Trophoblast cell (in vitro differentiated cells and primary cell): ENCODE data around the gene MS4A6E.
A peak's percentile ranks its signal among the peaks of the same experiment; 100 is the strongest.

Source experiments
- DNase-seq, 2 donors: peaks; one replicate each; pipeline ENCODE4 v3.0.0-alpha.2; 2016
- H2AFZ ChIP-seq: 2 replicates; pipeline ENCODE4 v1.6.1; 2013; ENCODE audit warnings: low read length, moderate library complexity, mild to moderate bottlenecking; ENCODE audit not compliant: insufficient read depth, poor library complexity
- H2AK5ac ChIP-seq: 2 replicates; pipeline ENCODE4 v1.6.1; 2013; ENCODE audit warnings: mild to moderate bottlenecking, low read length
- H2BK120ac ChIP-seq: 2 replicates; pipeline ENCODE4 v1.6.1; 2013; ENCODE audit warnings: low read length, mild to moderate bottlenecking, moderate library complexity; ENCODE audit not compliant: insufficient read depth, poor library complexity
- H2BK12ac ChIP-seq: 2 replicates; pipeline ENCODE4 v1.6.1; 2013; ENCODE audit warnings: mild to moderate bottlenecking, low read length, moderate library complexity
- H2BK5ac ChIP-seq: 2 replicates; pipeline ENCODE4 v1.6.1; 2013; ENCODE audit warnings: low read length, low read depth, moderate library complexity, mild to moderate bottlenecking; ENCODE audit not compliant: poor library complexity
- H3K14ac ChIP-seq: 2 replicates; pipeline ENCODE4 v1.6.1; 2013; ENCODE audit warnings: mild to moderate bottlenecking, low read length
- H3K18ac ChIP-seq: 2 replicates; pipeline ENCODE4 v1.6.1; 2013; ENCODE audit warnings: mild to moderate bottlenecking, low read length
- H3K23ac ChIP-seq: 2 replicates; pipeline ENCODE4 v1.6.1; 2013; ENCODE audit warnings: low read length
- H3K27ac ChIP-seq: 2 replicates; pipeline ENCODE4 v1.5.1; 2013; ENCODE audit warnings: low read depth, mild to moderate bottlenecking, inconsistent platforms, low read length, moderate library complexity
- H3K27me3 ChIP-seq: 2 replicates; pipeline ENCODE4 v1.6.1; 2013; ENCODE audit warnings: inconsistent platforms, mild to moderate bottlenecking, low read length, moderate library complexity; ENCODE audit not compliant: insufficient read depth
- H3K36me3 ChIP-seq, 2 experiments: 1 replicate in 1 of 2; 2 replicates in 1 of 2; pipeline ENCODE4 v1.6.1; 2013; ENCODE audit warnings: low read length in 2 of 2, mild to moderate bottlenecking in 2 of 2, moderate library complexity in 1 of 2; ENCODE audit not compliant: insufficient read depth in 2 of 2, control insufficient read depth in 1 of 2
- H3K4ac ChIP-seq: 2 replicates; pipeline ENCODE4 v1.6.1; 2013; ENCODE audit warnings: low read depth, mild to moderate bottlenecking, low read length, moderate library complexity
- H3K4me1 ChIP-seq, 2 experiments: 1 replicate in 1 of 2; 2 replicates in 1 of 2; pipeline ENCODE4 v1.6.1; 2013; ENCODE audit warnings: low read length in 2 of 2, mild to moderate bottlenecking in 2 of 2, moderate library complexity in 1 of 2; ENCODE audit not compliant: insufficient read depth in 2 of 2, control insufficient read depth in 1 of 2
- H3K4me2 ChIP-seq: 2 replicates; pipeline ENCODE4 v1.6.1; 2013; ENCODE audit warnings: inconsistent platforms, mild to moderate bottlenecking, low read length, moderate library complexity
- H3K4me3 ChIP-seq: 2 replicates; pipeline ENCODE4 v1.5.1; 2013; ENCODE audit warnings: mild to moderate bottlenecking, low read depth, low read length, inconsistent platforms
- H3K79me1 ChIP-seq: one replicate; pipeline ENCODE4 v1.6.1; 2013; ENCODE audit warnings: low read length
- H3K79me2 ChIP-seq: 2 replicates; pipeline ENCODE4 v1.6.1; 2013; ENCODE audit warnings: low read length, mild to moderate bottlenecking; ENCODE audit not compliant: control insufficient read depth, insufficient read depth, poor library complexity
- H3K9ac ChIP-seq: 2 replicates; pipeline ENCODE4 v1.6.1; 2013; ENCODE audit warnings: mild to moderate bottlenecking, low read length
- H3K9me3 ChIP-seq: 2 replicates; pipeline ENCODE4 v1.6.1; 2013; ENCODE audit warnings: low read depth, mild to moderate bottlenecking, control low read depth, inconsistent platforms, low read length; ENCODE audit not compliant: insufficient read depth
- H4K12ac ChIP-seq: 2 replicates; pipeline ENCODE4 v1.6.1; 2013; ENCODE audit warnings: low read depth, mild to moderate bottlenecking, low read length, moderate library complexity
- H4K8ac ChIP-seq: 2 replicates; pipeline ENCODE4 v1.6.1; 2013; ENCODE audit warnings: low read depth, mild to moderate bottlenecking, low read length, moderate library complexity
- H4K91ac ChIP-seq: one replicate; pipeline ENCODE4 v1.6.1; 2013; ENCODE audit warnings: low read depth, mild to moderate bottlenecking, low read length, moderate library complexity
- WGBS: extraction: QIAGEN DNeasy Blood & Tissue Kit; methylation state at CpG from one replicate; pipeline ENCODE4 v1.1.7; 2013; ENCODE audit warnings: missing lambda C conversion rate; ENCODE audit not compliant: insufficient read length, insufficient coverage; ENCODE audit errors: extremely low coverage; 5-methylcytosine and 5-hydroxymethylcytosine counted together

The MS4A6E gene

GRCh38 chr11:60318726-60319125, 8.3 kb upstream of the MS4A6E start:
- Histone ChIP-seq H2BK5ac (no peak overlapping the region), H3K27me3 (no peaks in the 10 kb centered on the region), H3K9me3 (peaks cover 3% of the 10 kb centered on the region), H3K4me2 (no peak overlapping the region), H3K79me1 (no peaks in the 10 kb centered on the region), H4K8ac (no peak overlapping the region), H3K18ac (no peak overlapping the region), H3K36me3 (no peaks in the 10 kb centered on the region), H2AK5ac (no peak overlapping the region), H3K4me3 (no peak overlapping the region), H4K12ac (no peak overlapping the region), H3K79me2 (no peaks in the 10 kb centered on the region), H3K27ac (no peak overlapping the region), H2BK120ac (no peak overlapping the region), H4K91ac (no peak overlapping the region), H3K14ac (no peak overlapping the region), H3K9ac (no peak overlapping the region), H2AFZ (no peak overlapping the region), H2BK12ac (no peak overlapping the region), H3K23ac (no peak overlapping the region), H3K4me1 (no peaks in the 10 kb centered on the region), H3K4ac (no peak overlapping the region)
- no CpG with 5 or more reads among the region's 2 CpGs for WGBS
- peak; percentile 55 to 70 for DNase-seq

DNA sequence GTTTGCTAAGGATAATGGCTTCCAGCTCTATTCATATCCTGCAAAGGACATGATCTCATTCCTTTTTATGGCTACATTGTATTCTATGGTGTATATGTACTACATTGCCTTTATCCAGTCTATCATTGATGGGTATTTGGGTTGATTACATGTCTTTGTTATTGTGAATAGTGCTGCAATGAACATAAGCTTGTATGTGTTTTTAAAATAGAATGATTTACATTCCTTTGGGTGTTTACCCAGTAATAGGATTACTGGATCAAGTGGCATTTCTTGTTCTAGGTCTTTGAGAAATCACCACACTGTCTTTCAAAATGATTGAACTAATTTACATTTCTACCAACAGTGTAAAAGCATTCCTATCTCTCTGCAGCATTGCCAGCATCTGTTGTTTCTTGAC, 6.0 kb upstream of the MS4A6E start:
- H3K4ac ChIP-seq = no peak overlapping the region
- no peaks in the 10 kb centered on the region for H3K36me3 ChIP-seq

DNA sequence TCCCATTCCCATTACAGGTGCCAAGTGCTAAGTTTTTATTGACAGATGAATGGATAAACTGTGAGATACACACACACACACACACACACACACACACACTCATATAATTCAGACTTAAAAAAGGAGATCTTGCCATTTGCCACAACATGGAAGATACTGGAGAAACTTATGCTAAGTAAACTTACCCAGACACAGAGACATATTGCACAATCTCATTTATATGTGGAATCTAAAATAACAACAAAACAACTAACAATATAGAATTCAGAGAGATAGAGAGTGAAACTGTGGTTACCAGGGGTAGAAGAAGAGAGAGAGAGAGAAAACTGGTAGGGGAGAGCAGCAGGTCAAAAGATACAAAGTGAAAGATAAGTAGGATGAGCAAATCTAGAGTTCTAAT, 1.4 kb downstream of the MS4A6E start:
- Histone ChIP-seq H2BK12ac (no peak overlapping the region), H3K14ac (no peak overlapping the region), H3K4me3 (no peak overlapping the region), H3K79me2 (no peaks in the 10 kb centered on the region), H3K4me1 (no peaks in the 10 kb centered on the region), H2AK5ac (no peak overlapping the region), H3K79me1 (peaks cover 2% of the 10 kb centered on the region), H3K18ac (no peak overlapping the region), H3K36me3 (no peaks in the 10 kb centered on the region), H2BK5ac (no peak overlapping the region), H3K23ac (no peak overlapping the region), H4K8ac (no peak overlapping the region), H4K91ac (no peak overlapping the region), H3K9me3 (peaks cover 2% of the 10 kb centered on the region), H3K9ac (no peak overlapping the region), H2AFZ (no peak overlapping the region), H3K4me2 (no peak overlapping the region), H4K12ac (no peak overlapping the region), H3K4ac (no peak overlapping the region), H3K27ac (no peak overlapping the region), H2BK120ac (no peak overlapping the region), H3K27me3 (no peaks in the 10 kb centered on the region)
- no peak for DNase-seq

More for the DNA sequence above, 6.0 kb upstream of the MS4A6E start:
- H3K9ac ChIP-seq = no peak overlapping the region
- H2BK12ac ChIP-seq = no peak overlapping the region
- H2AFZ ChIP-seq = no peak overlapping the region
- no peak overlapping the region for H3K23ac ChIP-seq
- no peak overlapping the region for H4K91ac ChIP-seq
- no peak overlapping the region for H3K14ac ChIP-seq
- no peak overlapping the region for H3K27ac ChIP-seq
- H3K79me1 ChIP-seq = no peaks in the 10 kb centered on the region
- H3K18ac ChIP-seq = no peak overlapping the region
- H3K27me3 ChIP-seq = no peaks in the 10 kb centered on the region
- H3K4me2 ChIP-seq = no peak overlapping the region
- H3K4me1 ChIP-seq = no peaks in the 10 kb centered on the region
- no peak overlapping the region for H2BK5ac ChIP-seq
- H3K79me2 ChIP-seq = no peaks in the 10 kb centered on the region
- H2BK120ac ChIP-seq = no peak overlapping the region
- H3K9me3 ChIP-seq = peaks cover 3% of the 10 kb centered on the region
- no peak overlapping the region for H3K4me3 ChIP-seq
- H2AK5ac ChIP-seq = no peak overlapping the region
- no peak for DNase-seq
- no peak overlapping the region for H4K12ac ChIP-seq
- H4K8ac ChIP-seq = no peak overlapping the region

GRCh38 chr11:60332846-60333245, 5.8 kb downstream of the MS4A6E start:
- H4K12ac ChIP-seq = no peak overlapping the region

More at GRCh38 chr11:60332846-60333245, 5.8 kb downstream of the MS4A6E start:
- no peak overlapping the region for H2BK12ac ChIP-seq
- no peak overlapping the region for H2AFZ ChIP-seq
- no CpG with 5 or more reads among the region's 3 CpGs for WGBS
- H3K4me2 ChIP-seq = no peak overlapping the region
- no peaks in the 10 kb centered on the region for H3K9me3 ChIP-seq
- H3K79me2 ChIP-seq = no peaks in the 10 kb centered on the region
- no peaks in the 10 kb centered on the region for H3K27me3 ChIP-seq
- no peak overlapping the region for H4K8ac ChIP-seq
- no peak overlapping the region for H3K14ac ChIP-seq
- no peak overlapping the region for H3K4ac ChIP-seq
- no peak overlapping the region for H2BK120ac ChIP-seq
- no peaks in the 10 kb centered on the region for H3K36me3 ChIP-seq
- no peak overlapping the region for H2BK5ac ChIP-seq
- no peak overlapping the region for H4K91ac ChIP-seq
- H3K23ac ChIP-seq = no peak overlapping the region
- H2AK5ac ChIP-seq = no peak overlapping the region
- H3K4me1 ChIP-seq = no peaks in the 10 kb centered on the region
- H3K4me3 ChIP-seq = no peak overlapping the region
- no peak overlapping the region for H3K9ac ChIP-seq
- H3K79me1 ChIP-seq = peaks cover 4% of the 10 kb centered on the region
- DNase-seq = peak; percentile 4 to 44
- H3K27ac ChIP-seq = no peak overlapping the region
- H3K18ac ChIP-seq = no peak overlapping the region
